NOMO-1 treated with dmso at 0.1 percent for 144 hours (cell line): ENCODE data around the gene C2orf81.

Source experiments
- DNase-seq: peaks from one replicate; lab custom pipeline; 2025; ENCODE audit not compliant: unreplicated experiment; lab: John Stamatoyannopoulos, UW

Gene C2orf81

DNA sequence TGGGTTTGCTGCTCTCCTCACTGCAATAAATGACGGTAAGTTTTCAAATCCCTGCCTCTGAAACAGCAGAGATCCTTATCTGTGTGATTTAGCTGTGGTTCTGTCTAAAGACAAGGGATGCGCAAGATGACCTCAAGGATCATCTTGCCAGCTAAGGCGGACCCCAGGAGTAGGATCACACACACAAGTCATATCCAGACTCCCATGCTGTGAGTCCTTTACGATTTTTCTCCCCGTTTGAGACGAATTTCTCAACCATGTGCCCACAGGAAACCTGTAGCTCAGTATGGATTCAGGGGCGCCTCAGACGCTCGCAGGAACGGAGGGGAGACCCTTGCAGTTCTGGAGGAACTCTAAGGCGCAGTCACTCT lies 30.2 kb downstream of the C2orf81 start:
- DNase-seq: no peak

DNA sequence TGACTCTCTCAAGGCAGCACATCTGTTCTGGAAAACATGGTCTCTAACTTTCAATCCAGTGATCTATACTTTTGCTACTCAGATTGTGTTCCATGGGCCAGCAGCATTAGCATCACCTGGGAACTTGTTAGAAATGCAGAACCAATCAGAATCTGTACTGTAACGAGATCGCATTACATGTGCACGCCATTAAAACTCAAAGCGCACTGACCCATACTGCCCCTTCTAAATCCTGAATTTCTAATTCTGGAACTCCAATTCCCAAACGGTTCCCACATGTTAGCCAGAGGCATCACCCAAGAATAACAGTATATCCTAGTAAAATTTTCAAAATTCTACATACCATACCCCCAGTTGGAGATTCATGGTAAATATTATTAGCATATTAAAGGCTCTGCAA lies 30.8 kb downstream of the C2orf81 start:
- no peak for DNase-seq

DNA sequence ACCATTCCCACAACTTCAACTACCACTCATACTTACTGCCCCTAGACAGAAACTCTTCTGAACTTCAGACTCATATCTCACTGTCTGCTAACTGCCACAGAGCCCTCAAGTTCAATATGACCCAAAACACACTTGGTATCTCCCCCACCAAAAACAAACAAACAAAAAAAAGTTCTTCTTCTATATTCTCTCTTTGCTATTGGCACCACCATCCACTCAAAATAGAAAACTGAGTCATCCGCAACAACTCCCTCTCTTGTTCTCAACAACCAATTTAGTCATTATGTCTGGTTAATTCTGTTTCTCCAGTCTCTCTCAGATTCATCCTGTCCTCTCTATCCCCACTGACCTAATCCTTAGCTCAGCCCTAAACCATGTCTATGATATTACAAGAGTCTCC lies 34.1 kb downstream of the C2orf81 start:
- DNase-seq: no peak

DNA sequence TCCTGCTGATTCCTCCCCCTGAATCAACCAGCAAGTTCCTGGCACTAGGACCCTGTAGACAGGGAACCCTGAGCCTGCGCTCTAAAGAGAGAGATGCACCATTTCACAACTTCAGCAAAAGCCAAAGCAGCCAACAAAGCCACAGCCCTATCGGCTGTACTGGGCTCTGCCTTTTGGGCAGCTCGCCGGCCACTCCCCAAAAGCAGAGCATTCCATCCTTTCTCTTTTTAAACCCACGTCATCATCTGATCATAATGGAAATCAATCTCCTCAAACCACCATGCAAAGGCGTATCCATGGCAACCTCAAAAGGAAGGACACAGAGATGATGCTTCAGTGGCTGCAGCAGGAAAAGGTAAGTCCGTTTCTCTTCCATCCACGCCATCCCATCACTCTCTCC lies 36.0 kb downstream of the C2orf81 start:
- DNase-seq: no peak

DNA sequence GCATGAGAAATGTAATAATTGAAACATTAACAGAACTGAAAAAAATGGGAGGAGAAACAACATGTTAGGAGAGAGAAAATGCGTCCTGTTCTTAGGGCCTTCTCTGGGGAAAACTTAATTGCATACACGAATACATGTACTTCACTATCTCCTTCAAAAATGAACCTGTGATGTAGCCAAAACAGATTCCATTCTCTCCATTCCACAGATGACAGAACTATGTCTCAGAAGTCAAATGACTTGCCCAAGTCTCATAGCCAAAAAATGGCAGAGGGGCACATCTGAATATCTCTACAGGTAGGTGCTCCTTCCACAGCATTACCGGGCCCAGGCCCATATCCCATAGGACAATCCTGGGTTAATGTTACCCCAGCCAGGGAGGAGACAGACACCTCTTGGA lies 37.4 kb downstream of the C2orf81 start:
- no peak for DNase-seq

DNA sequence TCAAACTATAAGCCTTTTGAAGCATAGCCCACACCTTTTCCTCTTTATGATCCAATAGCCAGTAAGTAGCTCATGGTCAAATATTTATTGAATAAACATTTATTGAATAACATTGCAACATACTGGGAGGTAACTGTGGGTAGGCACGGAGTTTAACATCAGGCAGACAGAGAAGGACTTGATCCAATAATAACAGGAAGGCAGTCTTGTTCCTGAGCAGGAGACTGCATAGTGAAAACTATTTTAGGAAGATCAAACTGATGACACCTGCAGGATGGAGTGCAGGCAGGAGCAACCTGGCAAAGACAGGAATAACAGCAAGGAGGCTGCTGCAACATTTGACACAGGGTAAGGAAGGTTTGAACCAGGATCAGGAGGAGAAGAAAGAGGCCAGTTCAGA lies 38.2 kb downstream of the C2orf81 start:
- DNase-seq: no peak

DNA sequence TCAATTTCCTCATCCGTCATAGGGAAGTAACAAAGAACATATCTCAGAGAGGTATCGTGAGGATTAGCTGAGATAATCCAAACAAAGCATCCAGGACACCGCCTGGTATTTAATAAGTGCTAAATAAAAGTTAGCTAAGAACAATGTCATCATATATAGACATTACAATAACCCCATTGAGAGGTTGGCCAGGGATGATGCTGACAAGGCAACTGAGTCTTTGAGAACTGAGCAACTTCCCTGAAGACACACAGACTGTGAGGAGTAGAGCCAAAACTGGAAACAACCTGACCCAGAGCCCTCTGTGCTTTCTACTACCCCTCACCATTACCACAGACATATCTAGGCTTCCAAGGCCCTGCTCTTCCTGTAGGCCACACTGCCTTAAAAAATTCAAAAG lies 39.7 kb downstream of the C2orf81 start:
- no peak for DNase-seq

DNA sequence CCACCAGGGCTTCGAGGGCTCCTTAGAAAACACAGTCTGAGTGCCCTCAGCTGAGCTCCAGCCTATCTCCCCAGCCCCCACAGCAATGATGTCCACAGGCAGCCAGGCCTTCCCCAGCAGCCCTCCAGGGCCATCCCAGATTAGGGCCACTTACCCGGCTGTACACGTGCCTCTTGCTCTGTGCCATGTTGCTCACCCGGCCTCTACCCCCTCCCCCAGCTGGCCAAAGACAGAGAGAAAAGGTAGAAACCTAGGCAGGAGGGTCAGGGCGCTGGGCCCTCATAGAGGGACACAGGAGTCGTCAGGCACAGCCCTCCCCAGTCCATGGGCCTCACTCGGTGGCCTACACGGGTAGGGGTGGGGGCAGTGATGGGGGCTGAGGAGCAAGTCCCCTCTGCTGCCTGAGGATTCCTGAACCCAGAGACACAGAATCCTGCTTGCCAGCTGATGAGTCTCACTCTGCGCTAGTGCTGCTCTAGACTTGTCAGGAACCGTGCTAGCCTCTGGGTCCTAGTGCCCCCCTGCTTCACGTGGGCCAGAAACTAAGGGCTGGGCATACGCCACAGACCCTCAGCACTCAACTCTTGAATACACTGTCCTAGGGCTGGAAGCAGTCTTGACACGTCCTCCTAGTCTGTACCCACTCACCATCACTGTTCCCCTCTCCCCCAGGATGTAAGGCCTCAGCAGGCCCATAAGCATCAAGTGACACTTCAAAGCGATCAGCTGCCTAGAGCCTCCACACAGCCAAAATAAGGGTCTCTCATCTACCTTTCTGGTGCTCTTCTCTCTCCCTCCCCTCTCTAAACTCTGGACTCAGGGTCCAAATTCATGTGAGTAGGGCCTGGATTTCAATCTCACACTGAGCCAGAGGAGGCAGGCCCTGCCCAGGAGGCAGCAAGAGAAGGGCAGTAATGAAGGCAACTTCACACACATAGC lies 41.3 kb downstream of the C2orf81 start, which contains the start of gene DCTN1:
Gene DCTN1 (minus strand): TSS at position 461 of the 939 bp plus-strand sequence. CDS start 274 bp downstream, at position 187.
- no peak for DNase-seq

DNA sequence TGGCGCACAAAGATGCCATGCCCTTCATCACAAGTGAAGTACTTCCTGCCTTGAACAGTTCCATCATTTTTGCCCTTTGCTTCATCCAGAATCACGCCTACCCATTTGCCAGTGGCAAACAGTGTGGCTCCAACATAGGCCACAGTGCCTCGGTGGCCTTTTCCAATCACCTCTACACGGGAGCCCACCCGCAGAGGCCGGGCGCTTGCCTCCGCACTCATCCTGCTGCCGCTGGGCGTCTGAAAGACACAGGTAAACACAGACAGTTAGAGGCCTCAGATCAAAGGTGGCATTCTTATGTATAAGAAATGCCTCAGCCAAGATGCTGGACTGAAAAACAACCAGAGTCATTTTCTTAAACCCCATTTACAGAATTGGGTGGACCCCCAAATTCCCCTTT lies 43.4 kb downstream of the C2orf81 start:
- DNase-seq: no peak

DNA sequence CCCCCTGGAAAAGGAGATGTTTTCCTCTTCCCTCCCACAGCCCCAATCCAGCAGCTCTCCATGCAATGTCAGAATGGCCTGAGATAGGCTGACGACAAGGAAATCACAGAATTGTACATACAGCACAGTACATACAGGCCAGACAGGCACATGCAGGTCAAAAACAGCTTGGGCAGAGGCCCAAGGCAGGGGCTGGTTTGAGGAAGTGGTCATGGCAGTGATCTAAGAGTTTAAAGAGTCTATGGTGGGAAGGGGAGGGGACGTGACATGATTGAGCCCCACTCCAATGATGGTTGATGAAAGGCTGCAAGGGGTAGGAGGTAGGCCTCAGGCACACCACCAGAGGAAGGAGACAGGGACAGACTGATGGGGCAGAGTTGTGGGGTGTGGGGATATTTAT lies 45.6 kb downstream of the C2orf81 start:
- peak; percentile 2 for DNase-seq

DNA sequence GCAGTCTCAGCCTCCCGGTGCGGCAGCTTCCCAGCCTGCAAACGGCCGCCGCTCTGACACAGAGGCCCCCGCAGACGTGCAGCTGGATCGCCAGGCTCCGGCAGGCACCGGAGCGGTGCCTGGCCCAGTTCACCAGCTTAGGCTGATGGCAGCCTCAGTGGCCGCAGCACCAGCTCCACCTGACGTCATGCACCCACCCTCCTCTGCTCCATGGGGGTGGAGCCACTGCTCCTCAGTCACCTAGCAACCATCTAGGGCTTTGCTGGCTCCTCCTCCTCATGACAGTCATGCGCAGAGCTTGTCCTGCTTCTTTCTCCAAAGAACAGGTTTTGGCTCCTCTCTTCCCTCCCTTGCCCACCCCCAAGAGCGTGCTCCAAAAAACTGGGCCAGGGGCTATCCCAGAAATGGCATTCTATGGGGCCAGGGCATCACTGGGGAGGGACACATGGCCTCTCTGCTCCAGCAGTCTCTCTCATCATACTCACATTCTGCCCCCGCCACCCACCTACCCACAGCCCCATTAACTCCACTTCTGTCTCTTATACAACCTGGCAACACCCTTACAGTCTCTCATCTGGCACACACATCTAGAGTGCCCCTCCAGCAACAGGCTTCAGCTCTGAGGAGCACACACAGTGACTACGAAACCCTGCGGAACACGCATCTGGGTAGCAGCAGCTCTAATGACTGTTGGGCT lies 46.8 kb downstream of the C2orf81 start:
- DNase-seq: no peak

DNA sequence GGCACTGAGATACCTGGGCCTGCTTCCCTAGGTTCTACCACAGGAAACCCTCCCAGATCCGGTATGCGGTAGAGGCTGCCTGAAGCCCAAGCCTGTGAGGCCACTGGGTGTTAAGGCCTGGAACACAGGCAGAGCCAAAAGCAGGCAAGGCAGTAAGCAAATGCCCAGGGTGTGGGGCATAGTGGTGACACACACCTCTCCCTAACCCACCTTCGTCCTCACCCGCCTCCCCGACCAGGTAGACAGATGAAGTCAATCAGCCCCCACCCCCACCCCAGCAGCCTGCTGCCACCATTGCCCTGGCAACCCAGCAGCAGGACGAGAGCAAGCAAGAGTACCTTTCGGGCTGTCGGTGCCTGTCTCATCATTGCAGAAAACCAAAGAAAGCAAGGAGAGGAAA lies 47.4 kb downstream of the C2orf81 start:
- DNase-seq: no peak

DNA sequence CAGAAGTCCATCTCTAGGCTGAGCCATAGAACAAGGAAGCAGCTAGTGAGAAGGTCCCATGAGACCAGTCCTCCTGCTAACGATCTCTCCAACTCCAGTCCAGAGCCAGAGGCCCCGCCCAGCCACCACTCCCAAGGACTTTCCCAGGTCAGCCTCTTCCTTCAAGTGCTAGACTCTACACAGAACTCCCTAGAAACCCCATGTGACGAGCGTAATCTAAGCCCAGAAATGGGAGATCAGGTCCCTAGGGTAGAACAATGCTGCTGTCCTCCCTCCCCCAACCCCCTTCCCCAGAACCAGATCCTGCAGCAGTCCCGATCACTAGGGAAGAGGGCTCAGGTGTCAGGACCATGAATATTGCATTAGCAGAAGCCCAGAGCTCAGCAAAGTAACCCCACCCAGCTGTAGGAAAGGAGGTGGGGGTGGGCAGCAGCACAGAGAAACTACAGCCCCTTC lies 48.2 kb downstream of the C2orf81 start:
- DNase-seq: no peak

DNA sequence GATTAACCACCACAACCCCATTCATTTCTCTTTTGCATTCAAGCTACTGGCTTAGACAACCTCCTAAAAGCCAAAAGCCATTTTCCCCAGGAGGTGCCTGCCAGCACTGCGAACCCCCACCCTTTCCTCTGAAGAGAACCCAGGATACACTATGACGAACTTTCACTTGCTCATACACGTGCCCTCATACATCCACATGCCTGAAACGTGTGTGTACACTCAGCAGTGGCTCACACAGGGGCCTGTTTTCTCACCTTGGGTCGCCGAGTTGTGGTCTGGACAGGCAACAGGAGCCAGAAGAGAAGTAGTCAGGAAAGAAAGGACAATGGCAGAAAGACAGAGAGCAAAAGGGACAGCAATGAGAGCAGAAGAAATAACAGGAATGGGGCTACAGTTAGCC lies 48.7 kb downstream of the C2orf81 start:
- no peak for DNase-seq

DNA sequence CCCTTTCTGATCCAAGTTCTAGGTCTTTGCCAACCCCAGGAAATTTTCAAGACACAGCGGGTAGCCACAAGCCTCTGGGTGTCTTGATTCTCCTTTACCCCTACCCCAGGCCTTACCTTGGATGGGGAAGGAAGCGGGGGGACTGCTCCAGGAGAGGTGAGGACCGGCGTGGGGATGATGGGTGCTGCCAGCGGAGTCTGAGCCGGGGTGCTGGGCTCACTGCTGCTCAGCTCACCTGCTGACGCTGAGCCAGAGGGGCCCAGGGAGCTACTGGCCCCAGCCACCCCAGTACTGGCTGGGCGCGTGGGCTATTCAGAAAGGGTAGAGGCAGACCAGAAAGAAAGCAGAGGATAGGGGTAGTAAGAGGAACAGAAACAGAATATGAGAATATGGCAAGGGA lies 50.0 kb downstream of the C2orf81 start:
- no peak for DNase-seq

DNA sequence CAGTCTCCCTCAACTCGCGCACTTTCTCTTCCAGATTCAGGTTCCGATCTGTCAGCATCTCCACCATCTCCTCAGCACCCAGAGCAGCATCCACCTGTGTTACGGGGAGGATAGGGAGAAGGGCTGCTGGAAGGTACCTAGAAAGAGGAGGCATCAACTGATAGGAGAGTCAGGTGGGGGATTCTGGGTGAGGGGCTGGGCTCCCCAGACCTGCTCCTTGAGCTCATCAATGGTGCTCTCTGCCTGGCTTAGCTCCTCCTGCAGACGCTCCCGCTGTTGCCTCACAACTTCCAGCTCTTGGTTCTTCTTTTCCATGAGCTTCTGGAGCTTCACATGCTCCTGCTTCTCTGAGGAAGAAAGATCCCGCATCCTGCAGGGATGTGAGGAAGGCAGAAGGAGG lies 51.4 kb downstream of the C2orf81 start:
- DNase-seq: no peak

DNA sequence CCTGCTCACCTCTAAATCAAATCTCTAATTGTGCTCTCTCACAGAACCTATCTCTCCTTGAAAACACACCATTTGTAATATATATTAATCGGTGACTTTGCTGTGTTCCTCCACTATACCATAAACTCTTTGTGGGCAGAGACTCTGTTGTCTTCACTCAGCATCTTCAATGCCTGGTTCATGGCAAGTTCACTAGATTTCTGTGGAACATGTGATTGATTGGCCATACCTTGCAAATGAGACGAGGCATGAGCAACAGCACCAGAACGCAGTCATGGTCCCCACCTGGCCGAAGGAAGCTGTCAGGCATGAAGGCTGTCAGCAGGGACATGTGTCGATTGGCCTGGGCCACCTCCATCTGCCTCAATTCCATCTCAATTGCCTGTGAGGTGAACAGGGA lies 52.9 kb downstream of the C2orf81 start:
- DNase-seq: no peak

DNA sequence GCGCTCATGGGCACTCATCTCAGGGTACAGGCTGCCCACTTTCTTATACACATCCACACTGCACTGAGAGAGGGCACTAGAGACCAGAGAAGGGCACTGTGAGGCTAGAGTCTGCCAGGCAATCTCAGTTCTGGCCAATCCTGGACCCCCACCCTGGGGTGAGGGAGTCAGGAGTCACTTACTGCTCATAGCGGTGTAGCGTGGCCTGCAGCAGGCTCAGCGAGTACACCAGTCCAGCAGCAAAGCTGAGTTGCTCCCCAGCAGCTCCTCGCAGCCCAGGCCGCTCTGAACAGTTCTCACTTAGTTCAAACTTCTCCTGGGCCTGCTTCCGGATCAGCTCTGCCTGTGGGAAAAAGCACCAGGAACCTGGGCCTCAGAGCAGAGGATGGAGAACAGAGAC lies 53.6 kb downstream of the C2orf81 start:
- no peak for DNase-seq

DNA sequence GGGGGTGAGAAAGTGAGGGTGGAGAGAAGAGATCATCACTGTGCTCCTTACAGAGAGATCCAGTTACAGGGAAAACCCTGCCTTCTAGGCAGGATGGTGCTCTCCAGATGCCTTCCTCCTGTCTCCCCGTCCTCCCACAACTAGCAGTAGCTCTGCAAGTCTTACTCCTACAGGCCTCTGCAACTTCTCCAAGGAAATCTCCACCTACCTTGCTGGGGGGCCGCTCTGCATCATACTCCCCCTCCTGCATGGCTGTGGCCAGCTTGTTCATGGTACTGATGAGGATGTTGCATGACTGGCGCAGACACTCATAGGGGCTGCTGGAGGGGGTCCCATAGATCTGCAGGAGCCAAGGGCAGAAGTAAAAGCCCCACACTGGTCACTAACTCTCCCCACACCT lies 55.4 kb downstream of the C2orf81 start:
- DNase-seq: no peak

DNA sequence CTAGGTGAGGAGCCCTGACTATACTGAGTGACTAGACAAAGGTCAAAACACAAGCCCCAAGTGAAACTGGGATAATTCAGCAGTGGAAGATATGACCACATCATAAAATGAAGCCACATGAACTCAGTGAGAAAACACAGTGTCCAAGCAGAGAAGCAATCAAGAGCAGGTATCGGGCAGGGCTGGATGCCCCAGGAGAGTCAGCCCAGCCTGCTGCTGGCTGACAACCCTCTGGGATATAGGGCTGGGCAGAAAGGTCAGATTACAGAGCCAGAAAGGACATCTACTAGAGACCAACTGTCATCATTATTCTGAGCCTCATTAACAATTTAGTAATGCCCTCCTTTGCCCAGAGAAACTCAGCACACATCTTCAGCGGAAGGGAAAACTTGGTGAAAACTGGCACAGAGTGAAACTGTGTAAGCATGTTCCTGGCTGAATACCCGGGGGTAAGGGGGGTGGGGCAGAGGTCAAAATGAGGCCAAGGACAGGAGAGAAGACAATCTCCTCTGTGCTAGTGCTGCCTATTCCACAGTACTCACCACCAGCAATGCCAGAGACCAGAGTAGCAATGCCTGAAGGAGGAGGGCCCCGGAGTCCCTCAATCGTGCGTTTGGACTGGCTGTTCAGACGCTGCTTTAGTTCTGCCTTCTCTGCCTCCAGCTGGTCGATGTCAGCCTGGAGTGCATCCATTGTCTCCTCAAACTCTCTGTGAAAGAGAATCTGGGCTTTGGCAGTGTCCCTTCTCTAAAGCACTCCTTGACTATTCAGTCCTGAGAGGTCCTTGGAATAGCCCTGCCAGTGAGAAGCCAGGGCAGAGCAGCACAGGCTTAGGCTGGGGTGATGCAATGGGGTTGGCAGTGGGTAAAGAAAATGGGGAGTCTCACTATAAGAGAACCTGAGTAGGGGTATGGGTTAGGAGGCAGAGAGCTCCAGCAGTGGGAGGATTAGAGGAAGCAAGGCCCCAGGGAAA lies 56.6 kb downstream of the C2orf81 start:
- DNase-seq: no peak
